HL-60/S4 (cell line): Measurements from ENCODE around the gene CIT.
"Not testable (repeated sequence)": the region's sequence is repeated elsewhere in the genome, so short reads cannot be mapped to it uniquely, and the experiment has no call there.

Experiments
- in situ Hi-C: fragments of 300-500 bp; cut with MboI; formaldehyde crosslinking; loops from 2 replicates; pipeline ENCODE4 v1.14.3; 2022; ENCODE audit warnings: low sequenced_read_pairs

Gene CIT, protein sequence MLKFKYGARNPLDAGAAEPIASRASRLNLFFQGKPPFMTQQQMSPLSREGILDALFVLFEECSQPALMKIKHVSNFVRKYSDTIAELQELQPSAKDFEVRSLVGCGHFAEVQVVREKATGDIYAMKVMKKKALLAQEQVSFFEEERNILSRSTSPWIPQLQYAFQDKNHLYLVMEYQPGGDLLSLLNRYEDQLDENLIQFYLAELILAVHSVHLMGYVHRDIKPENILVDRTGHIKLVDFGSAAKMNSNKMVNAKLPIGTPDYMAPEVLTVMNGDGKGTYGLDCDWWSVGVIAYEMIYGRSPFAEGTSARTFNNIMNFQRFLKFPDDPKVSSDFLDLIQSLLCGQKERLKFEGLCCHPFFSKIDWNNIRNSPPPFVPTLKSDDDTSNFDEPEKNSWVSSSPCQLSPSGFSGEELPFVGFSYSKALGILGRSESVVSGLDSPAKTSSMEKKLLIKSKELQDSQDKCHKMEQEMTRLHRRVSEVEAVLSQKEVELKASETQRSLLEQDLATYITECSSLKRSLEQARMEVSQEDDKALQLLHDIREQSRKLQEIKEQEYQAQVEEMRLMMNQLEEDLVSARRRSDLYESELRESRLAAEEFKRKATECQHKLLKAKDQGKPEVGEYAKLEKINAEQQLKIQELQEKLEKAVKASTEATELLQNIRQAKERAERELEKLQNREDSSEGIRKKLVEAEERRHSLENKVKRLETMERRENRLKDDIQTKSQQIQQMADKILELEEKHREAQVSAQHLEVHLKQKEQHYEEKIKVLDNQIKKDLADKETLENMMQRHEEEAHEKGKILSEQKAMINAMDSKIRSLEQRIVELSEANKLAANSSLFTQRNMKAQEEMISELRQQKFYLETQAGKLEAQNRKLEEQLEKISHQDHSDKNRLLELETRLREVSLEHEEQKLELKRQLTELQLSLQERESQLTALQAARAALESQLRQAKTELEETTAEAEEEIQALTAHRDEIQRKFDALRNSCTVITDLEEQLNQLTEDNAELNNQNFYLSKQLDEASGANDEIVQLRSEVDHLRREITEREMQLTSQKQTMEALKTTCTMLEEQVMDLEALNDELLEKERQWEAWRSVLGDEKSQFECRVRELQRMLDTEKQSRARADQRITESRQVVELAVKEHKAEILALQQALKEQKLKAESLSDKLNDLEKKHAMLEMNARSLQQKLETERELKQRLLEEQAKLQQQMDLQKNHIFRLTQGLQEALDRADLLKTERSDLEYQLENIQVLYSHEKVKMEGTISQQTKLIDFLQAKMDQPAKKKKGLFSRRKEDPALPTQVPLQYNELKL (N-terminal part only)

DNA sequence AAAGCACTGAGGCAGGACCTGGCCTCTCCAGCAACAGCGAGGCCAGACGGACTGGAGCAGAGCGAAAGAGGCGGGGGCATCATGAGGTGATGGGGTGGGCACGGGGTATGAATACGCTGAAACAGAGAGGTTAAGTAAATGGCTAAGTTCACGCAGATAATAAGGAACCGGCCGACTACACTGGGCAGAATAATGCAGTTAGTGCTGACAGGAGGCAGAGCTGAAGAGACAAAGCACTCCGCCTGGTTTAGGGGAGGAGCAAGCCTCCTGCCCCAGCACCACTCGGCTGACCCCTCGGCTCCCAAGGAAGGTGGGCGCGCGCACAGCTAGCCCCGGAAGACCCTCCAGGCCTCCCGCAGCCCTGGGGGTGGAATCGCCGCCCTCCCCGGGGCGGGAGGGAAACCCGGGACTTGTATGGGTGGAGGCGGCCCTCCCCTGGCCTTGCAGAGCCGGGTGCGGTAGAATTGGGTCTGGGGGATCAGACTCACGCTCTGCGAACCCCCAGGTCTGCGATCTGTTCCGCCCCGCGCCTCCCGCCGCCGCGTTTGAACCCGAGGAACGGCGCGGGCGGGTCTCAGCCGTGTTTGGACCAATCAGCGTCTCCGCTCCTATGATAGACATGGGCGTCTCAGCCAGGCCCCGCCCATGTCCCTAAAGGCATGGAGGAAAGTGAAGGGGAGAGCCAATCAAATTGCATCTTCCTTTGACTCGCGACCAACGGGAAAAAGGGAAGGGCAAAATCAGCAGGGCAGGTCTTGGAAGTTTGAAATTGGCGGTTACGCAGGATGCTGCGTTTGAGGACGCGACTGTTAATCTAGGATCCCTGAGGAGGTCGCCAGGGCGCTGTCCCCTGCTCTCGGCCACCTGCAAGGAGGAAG is at the start of gene CIT:
CIT (minus strand) TSS at position 560 of the 878 bp plus-strand sequence. CDS start 1,152 bp downstream, outside the sequence.
- in situ Hi-C loops: no loop called here

DNA sequence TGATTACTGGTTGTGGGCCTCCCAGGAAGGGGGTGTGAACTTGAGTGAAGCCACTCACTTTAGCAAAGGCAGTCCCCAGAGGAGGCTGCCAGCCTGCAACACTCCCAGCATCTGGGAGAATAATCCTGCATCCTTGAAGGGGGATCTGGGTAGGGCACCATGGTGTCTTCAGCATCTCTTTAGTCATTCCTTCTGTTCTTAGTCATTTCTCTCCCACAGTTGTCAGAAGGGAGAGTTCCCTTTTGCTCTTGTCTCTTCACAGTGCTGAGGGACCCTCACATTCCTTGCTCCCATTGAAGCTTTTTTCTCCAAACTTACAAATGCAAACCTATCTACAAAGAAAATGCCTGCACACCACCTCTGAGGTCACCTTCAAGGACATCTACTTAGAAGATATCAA is 48.1 kb upstream of the CIT start:
- in situ Hi-C loops: no loop called here

DNA sequence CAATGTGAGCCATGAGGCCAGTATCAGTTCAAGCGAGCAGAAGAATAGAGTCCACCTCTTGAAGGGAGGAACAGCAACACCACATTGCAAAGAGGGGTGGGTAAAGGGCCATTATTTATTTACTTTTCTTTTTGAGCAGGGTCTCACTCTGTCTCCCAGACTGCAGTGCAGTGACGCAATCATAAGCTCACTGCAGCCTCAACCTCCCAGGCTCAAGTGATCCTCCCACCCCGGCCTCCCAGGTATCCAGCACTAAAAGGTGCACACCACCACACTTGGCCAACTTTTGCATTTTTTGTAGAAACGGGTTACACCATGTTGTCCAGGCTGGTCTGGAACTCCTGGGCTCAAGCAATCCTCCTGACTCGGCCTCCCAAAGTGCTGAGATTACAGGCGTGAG is 42.9 kb upstream of the CIT start:
- in situ Hi-C loops: no loop called here

DNA sequence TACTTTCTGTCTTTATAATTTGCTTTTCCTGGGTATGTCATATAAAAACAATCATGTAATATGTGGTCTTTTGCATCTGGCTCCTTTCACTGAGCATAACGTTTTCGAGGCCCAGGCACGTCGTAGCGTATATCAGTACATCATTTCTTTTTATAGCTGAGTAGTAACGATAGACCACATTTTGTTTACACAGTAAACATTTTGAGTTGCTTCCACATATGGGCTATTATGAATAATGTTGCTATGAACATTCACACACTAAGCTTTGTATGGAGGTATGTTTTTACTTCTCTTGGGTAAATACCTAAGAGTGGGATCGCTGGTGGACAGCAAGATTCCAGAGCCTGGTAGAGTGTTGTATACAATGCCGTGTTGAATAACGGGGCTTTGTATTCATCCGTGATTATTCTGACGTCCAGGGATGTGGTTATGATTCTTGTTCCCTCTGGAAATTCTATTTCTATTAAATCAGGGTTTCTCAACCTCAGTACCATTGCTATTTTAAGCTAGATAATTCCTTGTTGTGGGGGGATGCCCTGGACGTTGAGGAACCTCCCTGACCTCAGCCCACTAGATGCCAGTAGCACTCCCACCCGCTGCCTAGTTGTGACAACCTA is 38.9 kb upstream of the CIT start:
- in situ Hi-C loops: no loop called here

DNA sequence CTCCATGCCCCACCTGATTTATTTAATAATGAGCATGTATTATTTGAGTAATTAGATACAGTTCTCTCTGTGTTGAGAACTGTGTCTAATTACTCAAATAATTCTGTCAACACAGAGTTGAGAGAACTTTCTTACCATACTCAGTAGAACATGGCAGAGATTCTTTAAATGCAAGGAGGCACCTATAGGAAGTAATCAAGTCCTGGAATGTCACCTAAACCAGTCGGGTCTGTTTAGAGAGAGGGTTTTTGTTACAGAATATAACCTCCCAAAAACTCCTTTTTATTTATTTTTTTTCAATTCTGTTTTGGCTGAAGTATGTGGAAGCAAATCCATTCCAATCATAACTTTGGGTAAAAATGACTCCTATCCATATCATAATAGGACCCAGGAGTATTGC is 37.5 kb upstream of the CIT start:
- in situ Hi-C loops: no loop called here

DNA sequence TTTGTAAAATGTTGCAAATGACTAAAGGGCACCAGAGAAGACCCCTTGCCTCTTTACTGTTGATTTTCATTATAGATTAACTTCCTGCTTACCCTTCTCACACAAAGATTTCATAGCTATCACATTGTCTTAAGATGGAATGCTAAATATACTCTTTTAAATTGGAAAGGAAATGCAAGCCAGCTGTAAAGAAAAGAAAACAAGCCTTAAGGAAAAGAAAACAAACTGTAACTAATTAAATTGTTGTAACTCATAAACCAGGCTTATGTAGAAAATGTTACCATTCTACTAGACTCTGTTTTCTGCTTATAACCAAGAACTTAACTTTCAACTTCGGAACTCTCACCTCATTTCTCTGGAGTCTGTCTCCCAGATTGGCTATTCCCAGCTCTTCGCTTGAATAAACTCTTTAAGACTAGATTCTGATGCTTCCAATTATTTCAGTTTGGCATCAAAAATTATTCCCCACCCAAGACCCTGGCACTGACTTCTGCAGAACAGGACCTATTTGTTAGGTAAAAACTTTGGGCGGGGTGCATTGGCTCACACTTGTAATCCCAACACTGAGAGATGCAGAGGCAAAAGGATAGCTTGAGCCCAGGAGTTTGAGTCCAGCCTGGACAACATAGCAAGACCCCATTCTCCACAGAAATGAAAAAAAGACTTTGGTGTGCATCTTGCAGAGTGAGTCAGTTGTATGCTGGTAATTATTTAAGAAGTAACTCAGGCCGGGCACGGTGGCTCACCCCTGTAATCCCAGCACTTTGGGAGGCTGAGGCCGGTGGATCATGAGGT is 36.6 kb upstream of the CIT start:
- in situ Hi-C loops: no loop called here

DNA sequence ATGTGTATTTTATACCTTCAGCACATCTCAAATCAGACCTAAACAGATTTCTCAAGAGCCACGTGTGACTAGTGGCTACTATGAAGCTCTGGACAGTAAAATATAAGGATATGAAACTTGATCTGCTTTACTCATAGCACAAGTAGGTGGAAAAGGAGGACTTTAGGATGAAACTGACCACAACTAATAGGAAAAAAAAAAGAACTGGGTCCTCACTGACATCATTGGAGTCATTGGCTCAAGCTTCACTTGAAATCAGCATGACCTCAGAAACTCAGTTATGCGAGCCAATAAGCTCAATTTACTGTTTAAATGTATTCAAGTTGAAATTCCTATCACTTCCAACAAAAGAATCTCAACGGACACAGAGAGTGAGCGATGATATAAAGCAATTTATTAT is 34.1 kb upstream of the CIT start:
- in situ Hi-C loops: no loop called here

DNA sequence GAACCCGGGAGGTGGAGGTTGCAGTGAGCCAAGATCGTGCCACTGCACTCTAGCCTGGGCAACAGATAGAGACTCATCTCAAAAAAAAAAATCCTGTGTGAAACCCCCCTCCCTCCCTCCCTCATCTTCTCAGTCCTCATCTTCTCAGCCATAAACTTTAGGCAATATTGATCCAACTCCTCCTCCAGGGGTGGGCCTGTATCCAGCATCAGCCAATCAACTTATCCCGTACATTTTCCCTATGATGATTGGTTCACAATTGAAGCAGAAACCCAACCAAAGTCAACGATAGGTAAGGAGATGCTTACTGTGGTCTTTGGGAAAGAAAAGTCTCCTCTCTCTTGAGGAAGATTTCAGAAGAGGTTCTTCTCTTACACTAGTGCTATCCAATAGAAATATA is 33.5 kb upstream of the CIT start:
- in situ Hi-C loops: no loop called here

DNA sequence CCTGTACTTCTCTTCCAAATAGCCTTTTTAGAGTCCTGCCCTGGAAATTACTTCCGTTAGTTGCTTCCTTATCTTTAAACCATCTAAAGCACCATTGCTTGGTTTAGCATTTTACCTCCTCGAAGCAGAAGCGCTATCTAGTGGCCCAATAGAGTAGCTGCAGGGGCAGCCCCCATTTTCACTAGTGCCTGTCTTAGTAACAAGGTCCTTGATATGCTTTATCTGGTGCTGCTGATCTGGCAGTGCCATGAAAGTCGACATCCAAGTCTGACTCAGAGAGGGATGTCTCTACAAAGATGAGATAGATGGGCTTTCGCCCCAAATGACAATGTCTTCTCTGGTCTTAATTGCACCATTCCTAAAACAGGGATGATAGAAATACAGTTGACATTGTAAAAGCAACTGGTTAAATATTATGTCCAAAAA is 25.0 kb upstream of the CIT start:
- in situ Hi-C loops: no loop called here

DNA sequence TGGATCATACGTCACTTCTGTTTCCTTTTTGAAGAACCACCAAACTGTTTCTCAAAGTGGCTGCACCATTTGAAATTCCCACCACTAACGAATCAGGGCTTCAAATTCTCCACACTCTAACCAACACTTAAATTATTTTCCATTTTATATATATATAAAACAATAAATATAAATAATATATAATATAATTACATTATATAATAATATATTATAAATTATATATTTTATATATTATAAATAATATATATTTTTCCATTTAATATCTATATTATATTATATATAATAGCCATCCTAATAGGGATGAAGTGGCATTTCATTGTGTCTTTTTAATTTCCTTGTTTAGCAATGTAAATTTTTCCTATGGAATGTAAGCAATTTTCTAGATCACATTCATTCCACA is 24.6 kb upstream of the CIT start:
- in situ Hi-C loops: no loop called here

DNA sequence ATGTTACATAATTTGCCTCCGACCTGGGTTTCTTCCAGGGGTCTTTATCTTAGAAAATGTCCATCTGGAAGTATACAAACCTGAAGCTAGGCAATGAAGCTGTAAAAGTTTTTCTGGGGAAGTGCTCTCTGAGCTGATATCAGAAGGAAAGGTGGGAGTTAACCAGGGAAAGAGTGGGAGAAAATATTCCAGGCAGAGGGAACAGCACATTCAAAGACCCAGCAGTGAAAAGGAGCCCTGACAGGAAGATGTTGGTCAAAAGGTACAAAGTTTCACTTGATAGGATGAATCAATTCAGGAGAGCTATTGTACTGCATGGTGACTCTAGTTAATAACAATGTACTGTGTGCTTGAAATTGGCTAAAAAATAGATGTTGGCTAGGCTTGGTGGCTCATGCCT is 17.8 kb upstream of the CIT start:
- in situ Hi-C loops: no loop called here

DNA sequence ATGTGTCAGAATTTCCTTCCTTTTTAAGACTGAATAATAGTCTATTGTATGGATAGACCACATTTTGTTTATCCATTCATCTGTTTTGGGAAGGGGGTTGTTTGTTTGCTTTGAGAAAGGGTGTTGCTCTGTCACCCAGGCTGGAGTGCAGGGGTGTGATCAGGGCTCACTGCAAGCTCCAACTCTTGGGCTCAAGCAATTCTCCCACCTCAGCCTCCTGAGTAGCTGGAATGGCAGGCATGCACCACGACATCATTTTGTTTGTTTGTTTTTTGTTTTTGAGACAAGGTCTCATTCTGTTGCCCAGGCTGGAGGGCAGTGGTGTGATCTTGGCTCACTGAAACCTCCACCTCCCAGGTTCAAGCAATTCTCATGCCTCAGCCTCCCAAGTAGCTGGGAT is 15.5 kb upstream of the CIT start:
- in situ Hi-C loops: not testable (repeated sequence)

DNA sequence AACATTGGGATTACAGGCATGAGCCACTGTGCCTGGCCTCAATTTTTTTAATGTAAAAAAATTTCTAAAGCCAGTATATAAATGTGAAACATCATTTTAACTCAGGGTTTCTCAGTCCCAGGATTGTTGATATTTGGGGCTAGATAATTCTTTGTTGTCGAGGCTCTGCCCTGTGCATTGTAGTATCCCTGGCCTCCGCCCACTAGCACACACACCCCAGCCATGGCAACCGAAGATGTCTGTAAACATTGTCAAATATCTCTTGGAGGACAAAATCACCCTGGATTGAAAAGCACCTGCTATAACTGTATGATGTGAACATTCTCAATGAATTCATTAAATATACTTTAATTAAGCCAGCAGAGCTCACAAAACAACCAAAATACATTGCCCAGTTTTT is 8.4 kb upstream of the CIT start:
- in situ Hi-C loops: no loop called here

DNA sequence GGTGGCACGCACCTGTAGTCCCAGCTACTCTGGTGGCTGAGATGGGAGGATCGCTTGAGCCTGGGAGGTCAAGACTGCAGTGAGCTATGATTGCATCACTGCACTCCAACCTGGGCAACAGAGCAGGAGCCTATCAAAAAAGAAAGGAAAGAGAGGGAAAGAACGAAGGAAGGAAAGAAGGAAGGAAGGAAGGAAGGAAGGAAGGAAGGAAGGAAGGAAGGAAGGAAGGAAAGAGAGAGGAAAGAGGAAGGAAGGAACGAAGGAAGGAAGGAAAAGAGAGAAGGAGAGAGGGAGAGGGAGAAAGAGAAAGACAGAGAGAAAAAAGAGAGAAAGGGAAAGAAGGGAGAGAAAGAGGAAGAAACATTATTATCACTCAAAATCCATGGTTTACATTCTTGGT is 6.7 kb upstream of the CIT start:
- in situ Hi-C loops: not testable (repeated sequence)

DNA sequence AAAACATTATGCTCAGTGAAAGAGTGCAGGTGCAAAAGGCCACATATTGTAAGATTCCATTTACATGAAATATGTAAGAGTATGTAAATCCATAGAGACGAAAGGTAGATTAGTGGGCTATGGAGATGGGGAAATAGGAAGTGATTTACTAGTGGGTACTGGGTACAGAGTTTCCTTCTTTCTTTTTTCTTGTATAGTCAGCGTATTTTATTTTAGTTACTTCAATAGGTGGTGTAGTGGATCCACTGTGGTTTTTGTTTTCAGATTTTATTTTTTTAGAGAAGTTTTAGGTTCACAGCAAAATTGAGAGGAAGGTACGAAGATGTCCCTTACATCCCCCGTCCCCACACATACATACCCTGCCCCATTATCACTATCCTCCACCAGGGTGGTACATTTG is 6.1 kb upstream of the CIT start:
- in situ Hi-C loops: no loop called here

DNA sequence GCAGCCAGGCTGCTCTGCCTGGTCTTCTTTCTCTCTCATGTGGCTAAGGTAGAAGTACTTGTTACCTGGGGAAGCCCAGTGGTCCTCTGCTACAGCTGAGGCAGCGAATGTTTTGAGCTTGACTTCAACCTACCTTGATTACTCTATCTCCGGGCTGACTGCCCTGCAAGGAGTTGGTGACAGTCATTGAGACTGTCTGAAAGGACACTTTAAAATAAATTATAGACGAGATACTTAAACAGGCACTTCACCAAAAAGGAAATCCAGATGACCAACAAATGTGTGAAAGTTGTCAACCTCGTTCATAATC is 474 bp upstream of the CIT start:
- in situ Hi-C loops: no loop called here

DNA sequence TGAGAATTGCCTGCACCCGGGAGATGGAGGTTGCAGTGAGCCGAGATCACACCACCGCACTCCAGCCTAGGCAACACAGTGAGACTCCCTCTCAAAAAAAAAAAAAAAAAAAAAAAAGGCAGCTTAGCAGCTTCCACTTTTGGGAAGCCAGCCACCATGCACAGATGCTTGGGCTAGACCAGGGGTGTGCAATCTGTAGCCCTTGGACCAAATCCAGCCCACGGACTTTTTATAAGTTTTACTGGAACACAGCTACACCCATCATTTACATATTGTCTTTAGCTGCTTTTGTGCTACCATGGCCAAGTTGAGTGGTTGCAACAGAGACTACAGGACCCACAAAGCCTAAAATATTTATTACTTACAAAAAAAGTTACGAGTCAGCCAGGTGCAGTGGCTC is 6.7 kb downstream of the CIT start:
- in situ Hi-C loops: no loop called here

DNA sequence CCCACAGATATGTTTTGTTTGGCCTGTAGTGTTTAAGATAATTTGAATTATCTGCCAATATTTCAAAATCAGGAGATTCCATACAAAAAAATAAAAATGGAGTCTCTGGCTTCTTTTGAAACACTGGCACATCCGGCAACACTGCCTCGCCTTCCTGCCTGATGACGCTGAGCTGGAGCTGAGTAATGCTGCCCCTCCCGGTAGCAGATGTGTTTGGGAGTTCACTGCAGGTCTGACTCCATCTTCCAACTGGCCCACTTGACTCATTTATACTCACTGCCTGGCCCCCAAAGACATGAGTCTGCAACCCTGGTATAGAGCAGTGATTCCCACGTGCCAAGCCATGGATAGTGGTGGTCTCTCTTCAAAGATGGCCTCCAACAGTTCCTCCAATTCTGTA is 7.4 kb downstream of the CIT start:
- in situ Hi-C loops: no loop called here

DNA sequence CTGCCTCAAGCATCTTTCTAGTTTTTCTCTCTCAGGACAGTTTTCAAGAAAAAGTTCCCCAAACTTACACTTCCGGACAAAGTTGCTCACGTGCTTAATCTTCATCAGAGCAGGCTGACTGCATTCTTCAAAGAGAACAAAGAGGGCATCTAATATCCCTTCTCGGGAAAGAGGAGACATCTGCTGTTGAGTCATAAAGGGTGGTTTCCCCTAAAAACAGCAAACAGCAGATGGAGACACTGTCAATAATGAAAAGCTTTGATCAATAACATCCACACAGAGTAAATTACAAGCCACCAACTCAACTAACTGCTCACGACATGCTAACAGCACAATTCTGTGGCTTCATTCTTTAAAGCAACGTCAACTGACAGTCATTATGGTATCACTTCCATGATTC is 8.1 kb downstream of the CIT start:
- in situ Hi-C loops: no loop called here
